GM12878 (cell line): ENCODE measurements around the gene KCTD16. TPM values are rescaled to one million over a fixed set of nuclear protein-coding genes. Genes with fewer than 3 reads are reported as not detected.

Source experiments
- ATAC-seq: fragments of 200-7000 bp; cut with Tn5 transposase; 3 replicates; pipeline ENCODE4 v1.9.1; 2020; ENCODE audit warnings: mild to moderate bottlenecking, moderate library complexity
- BruUV-seq: library from RNA; stranded (reverse); fragments of 400-500 nt; replicated peaks from 2 replicates; lab custom pipeline; 2021; lab: Mats Ljungman, UMichigan
- CTCF ChIA-PET: fragments of 300-600 bp; sonication (Branson Sonifier 250); formaldehyde crosslinking; extraction: SDS; loops from one replicate; lab custom pipeline; 2021; ENCODE audit warnings: inconsistent platforms; lab: Yijun Ruan, JAX
- POLR2A ChIA-PET: fragments of 350-600 bp; formaldehyde crosslinking; extraction: SDS; loops from one replicate; lab custom pipeline; 2021; ENCODE audit warnings: inconsistent platforms; lab: Charles Lee
- RAD21 ChIA-PET: fragments of 300-600 bp; sonication (Branson Sonifier 250); formaldehyde crosslinking; loops from one replicate; lab custom pipeline; 2023; ENCODE audit warnings: antibody characterized with exemption; ENCODE audit not compliant: unreplicated experiment; lab: Charles Lee
- SMC1A ChIA-PET: fragments of 300-600 bp; sonication (Branson Sonifier 250); formaldehyde crosslinking; loops from one replicate; lab custom pipeline; 2023; ENCODE audit not compliant: unreplicated experiment, uncharacterized antibody; lab: Charles Lee
- DNase-seq: peaks from one replicate; pipeline ENCODE4 v3.0.0-alpha.2; 2011; ENCODE audit warnings: low read depth, low spot score
- FAIRE-seq: peaks from 3 replicates; lab custom pipeline; 2011; peaks lifted over from hg19 to GRCh38; lab: Jason Lieb, UNC
- H2AFZ ChIP-seq: 2 replicates; pipeline ENCODE4 v1.6.0; 2011; ENCODE audit warnings: low read depth, low read length, control low read depth; ENCODE audit not compliant: control insufficient read depth
- H3K27ac ChIP-seq: 2 replicates; pipeline ENCODE4 v1.5.1; 2011; ENCODE audit warnings: control low read depth; ENCODE audit not compliant: control insufficient read depth, insufficient read depth
- H3K27me3 ChIP-seq, 2 experiments: replicated peaks in 1 of 2; 2 replicates each; pipeline versions ENCODE4 v1.6.0 to v1.6.1; 2011; ENCODE audit warnings: low read length in 1 of 2; ENCODE audit not compliant: control insufficient read depth in 2 of 2, insufficient read depth in 2 of 2
- H3K36me3 ChIP-seq, 2 experiments: 2 replicates each; pipeline ENCODE4 v1.5.1; 2011; ENCODE audit warnings: low read length in 1 of 2; ENCODE audit not compliant: control insufficient read depth in 2 of 2, insufficient read depth in 2 of 2
- H3K4me1 ChIP-seq: 2 replicates; pipeline ENCODE4 v1.6.1; 2011; ENCODE audit warnings: mild to moderate bottlenecking, low read length, moderate library complexity, mixed read lengths; ENCODE audit not compliant: control insufficient read depth, insufficient read depth
- H3K4me2 ChIP-seq: 2 replicates; pipeline ENCODE4 v1.6.0; 2011; ENCODE audit warnings: control low read depth; ENCODE audit not compliant: control insufficient read depth, insufficient read depth
- H3K4me3 ChIP-seq: fragments of 200-600 bp; sonication (generic); 2 replicates; pipeline ENCODE4 v1.5.1; 2016
- H3K79me2 ChIP-seq: 2 replicates; pipeline ENCODE4 v1.6.0; 2011; ENCODE audit warnings: low read length; ENCODE audit not compliant: control insufficient read depth, insufficient read depth
- H3K9ac ChIP-seq: 2 replicates; pipeline ENCODE4 v1.8.0; 2011; ENCODE audit warnings: low read length, control low read depth, mixed read lengths; ENCODE audit not compliant: control insufficient read depth, insufficient read depth
- H3K9me3 ChIP-seq: replicated peaks from 3 replicates; pipeline ENCODE4 v1.5.1; 2011; ENCODE audit warnings: mild to moderate bottlenecking, low read length; ENCODE audit not compliant: control insufficient read depth, insufficient read depth
- H4K20me1 ChIP-seq: 2 replicates; pipeline ENCODE4 v1.6.0; 2011; ENCODE audit not compliant: control insufficient read depth, insufficient read depth
- BHLHE40 ChIP-seq, 2 experiments: fragments of 450-650 bp in 1 of 2; IDR thresholded peaks; 2 replicates each; pipeline ENCODE4 v1.6.1; 2011 to 2017; ENCODE audit warnings: low read depth in 2 of 2, borderline replicate concordance in 1 of 2, improper control_type of control experiment in 1 of 2, low read length in 1 of 2, mild to moderate bottlenecking in 1 of 2
- BMI1 ChIP-seq: fragments of 450-650 bp; IDR thresholded peaks from 2 replicates; pipeline ENCODE4 v1.6.1; 2016; ENCODE audit warnings: mild to moderate bottlenecking, moderate library complexity, borderline replicate concordance
- CHD1 ChIP-seq: IDR thresholded peaks from 2 replicates; pipeline ENCODE4 v1.6.1; 2012; ENCODE audit warnings: low read depth, low read length, improper control_type of control experiment
- KAT2A ChIP-seq: conservative IDR thresholded peaks from 2 replicates; pipeline ENCODE4 v1.6.1; 2011; ENCODE audit warnings: low read depth, low read length; ENCODE audit not compliant: control insufficient read depth
- MYB ChIP-seq: fragments of 150-350 bp; IDR thresholded peaks from 2 replicates; pipeline ENCODE4 v1.6.1; 2014; ENCODE audit warnings: mild to moderate bottlenecking, low read depth, low read length, borderline replicate concordance
- NBN ChIP-seq: fragments of 450-650 bp; IDR thresholded peaks from 2 replicates; pipeline ENCODE4 v1.6.1; 2016
- SREBF2 ChIP-seq: IDR thresholded peaks from 2 replicates; pipeline ENCODE4 v1.6.1; 2012; ENCODE audit warnings: mild to moderate bottlenecking, low read length
- TARDBP ChIP-seq: IDR thresholded peaks from 2 replicates; pipeline ENCODE4 v1.6.1; 2016; ENCODE audit warnings: borderline replicate concordance
- ZSCAN29 ChIP-seq: fragments of 450-650 bp; IDR thresholded peaks from 2 replicates; pipeline ENCODE4 v1.6.1; 2017; ENCODE audit warnings: mild to moderate bottlenecking, moderate library complexity
- WGBS: methylation state at CpG from one replicate; pipeline ENCODE4 v1.1.6; 2016; ENCODE audit warnings: low lambda C conversion rate; ENCODE audit not compliant: insufficient replicate concordance, insufficient coverage; ENCODE audit errors: missing lambda C conversion rate; 5-methylcytosine and 5-hydroxymethylcytosine counted together
- in situ Hi-C: fragments of 300-500 bp; cut with MboI; formaldehyde crosslinking; loops from 9 replicates; pipeline ENCODE4 v1.14.3; 2018; ENCODE audit warnings: mixed read lengths
- intact Hi-C: fragments of 100-400 bp; cut with micrococcal nuclease; formaldehyde crosslinking; loops from one replicate; pipeline ENCODE4 v1.14.2; 2022; ENCODE audit not compliant: unreplicated experiment
- polyA plus RNA-seq, 11 experiments: library from polyadenylated mRNA; depleted of rRNA in 4 of 11; unstranded in 6 of 11; stranded (reverse) in 5 of 11; fragments of >200 nt; fragmentation: Nextera tagmentation in 4 of 11; fragmentation: Illumina TruSeq in 1 of 11; extraction: Ambion mirVana in 4 of 11; extraction: Trizol in 1 of 11; gene quantifications; 1 replicate in 1 of 11; 2 replicates in 10 of 11; pipeline versions ENCODE4 v1.2.1 to v1.2.3, GENCODE V29; 2011 to 2016; ENCODE audit warnings: inconsistent platforms in 2 of 11, missing spikeins in 2 of 11, low read depth in 1 of 11
- total RNA-seq, 4 experiments: library from RNA; depleted of rRNA in 3 of 4; stranded (reverse); fragments of >200 nt in 3 of 4; fragmentation: Illumina TruSeq in 1 of 4; extraction: Trizol in 1 of 4; gene quantifications; 2 replicates each; pipeline versions ENCODE4 v1.2.1 to v1.2.3, GENCODE V29; 2013 to 2021
- TF ChIP-seq, protein P1 (sequence below): IDR thresholded peaks from 2 replicates; pipeline ENCODE4 v1.6.1; 2012; ENCODE audit warnings: low read depth, low read length, improper control_type of control experiment
- TF ChIP-seq, protein P2 (sequence below): fragments of 450-650 bp; IDR thresholded peaks from 2 replicates; pipeline ENCODE4 v1.6.1; 2017; ENCODE audit warnings: mild to moderate bottlenecking, moderate library complexity
- TF ChIP-seq, protein P3 (sequence below): fragments of 450-650 bp; IDR thresholded peaks from 2 replicates; pipeline ENCODE4 v1.6.1; 2017; ENCODE audit warnings: borderline replicate concordance
- TF ChIP-seq, protein P4 (sequence below): fragments of 450-650 bp; IDR thresholded peaks from 2 replicates; pipeline ENCODE4 v1.6.1; 2017; ENCODE audit warnings: low read depth, mild to moderate bottlenecking, moderate library complexity

Gene KCTD16
- total and polyA plus RNA-seq, 10 of the 15 experiments (the other 5 are each of a cell fraction or from before 2014, with no cell fraction given), result 0.03 to 0.10 (median 0.06) TPM; not detected in 3

DNA sequence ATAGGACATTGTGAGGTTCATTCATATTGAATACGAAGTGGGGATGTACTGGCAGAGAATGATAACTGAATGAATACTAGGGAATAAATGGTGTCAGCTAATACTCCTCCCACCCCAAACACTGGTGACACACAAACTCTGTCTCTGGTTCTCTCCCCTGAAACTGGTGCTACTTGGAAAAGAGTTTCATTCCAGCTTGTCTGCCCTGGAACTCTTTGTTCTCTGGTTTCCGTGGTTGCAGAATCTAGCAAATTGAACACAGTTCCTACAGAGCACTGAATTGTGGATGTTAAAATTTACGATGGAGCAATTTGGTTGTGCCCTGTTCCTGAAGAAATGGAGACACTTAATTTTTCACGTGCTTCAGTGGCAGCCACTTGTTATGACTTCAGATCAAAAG, 181.7 kb downstream of the KCTD16 start:
- ChIA-PET SMC1A (no interaction called here), POLR2A (no interaction called here), RAD21 (no interaction called here), CTCF (no interaction called here)
- Histone ChIP-seq H4K20me1 (no peaks in the 10 kb centered on the region), H2AFZ (no peak overlapping the region), H3K27me3 (no peaks in the 10 kb centered on the region), H3K36me3 (no peaks in the 10 kb centered on the region), H3K4me1 (no peaks in the 10 kb centered on the region), H3K79me2 (no peaks in the 10 kb centered on the region), H3K4me2 (no peak overlapping the region), H3K4me3 (no peak overlapping the region), H3K27ac (no peak overlapping the region), H3K9me3 (no peaks in the 10 kb centered on the region), H3K9ac (no peak overlapping the region)
- no peak for DNase-seq
- WGBS, result 38% methylated on average over 4 of the region's 4 CpGs
- BruUV-seq, result no TSS peak
- no peak for FAIRE-seq
- ATAC-seq, result no peak
- intact Hi-C loops, result no loop called here
- in situ Hi-C loops, result no loop called here
- TF ChIP-seq, protein P1, sequence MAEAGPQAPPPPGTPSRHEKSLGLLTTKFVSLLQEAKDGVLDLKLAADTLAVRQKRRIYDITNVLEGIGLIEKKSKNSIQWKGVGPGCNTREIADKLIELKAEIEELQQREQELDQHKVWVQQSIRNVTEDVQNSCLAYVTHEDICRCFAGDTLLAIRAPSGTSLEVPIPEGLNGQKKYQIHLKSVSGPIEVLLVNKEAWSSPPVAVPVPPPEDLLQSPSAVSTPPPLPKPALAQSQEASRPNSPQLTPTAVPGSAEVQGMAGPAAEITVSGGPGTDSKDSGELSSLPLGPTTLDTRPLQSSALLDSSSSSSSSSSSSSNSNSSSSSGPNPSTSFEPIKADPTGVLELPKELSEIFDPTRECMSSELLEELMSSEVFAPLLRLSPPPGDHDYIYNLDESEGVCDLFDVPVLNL, result no peak
- TF ChIP-seq BMI1 (no peak), KAT2A (no peak), MYB (no peak), NBN (no peak), SREBF2 (no peak), ZSCAN29 (no peak), BHLHE40 (IDR thresholded peaks at IDR 0.05; ENCODE audit: borderline replicate concordance in 1 of 2, low read depth in 2 of 2, low read length in 1 of 2) (no peak), TARDBP (no peak), CHD1 (no peak)
- TF ChIP-seq, protein P2, sequence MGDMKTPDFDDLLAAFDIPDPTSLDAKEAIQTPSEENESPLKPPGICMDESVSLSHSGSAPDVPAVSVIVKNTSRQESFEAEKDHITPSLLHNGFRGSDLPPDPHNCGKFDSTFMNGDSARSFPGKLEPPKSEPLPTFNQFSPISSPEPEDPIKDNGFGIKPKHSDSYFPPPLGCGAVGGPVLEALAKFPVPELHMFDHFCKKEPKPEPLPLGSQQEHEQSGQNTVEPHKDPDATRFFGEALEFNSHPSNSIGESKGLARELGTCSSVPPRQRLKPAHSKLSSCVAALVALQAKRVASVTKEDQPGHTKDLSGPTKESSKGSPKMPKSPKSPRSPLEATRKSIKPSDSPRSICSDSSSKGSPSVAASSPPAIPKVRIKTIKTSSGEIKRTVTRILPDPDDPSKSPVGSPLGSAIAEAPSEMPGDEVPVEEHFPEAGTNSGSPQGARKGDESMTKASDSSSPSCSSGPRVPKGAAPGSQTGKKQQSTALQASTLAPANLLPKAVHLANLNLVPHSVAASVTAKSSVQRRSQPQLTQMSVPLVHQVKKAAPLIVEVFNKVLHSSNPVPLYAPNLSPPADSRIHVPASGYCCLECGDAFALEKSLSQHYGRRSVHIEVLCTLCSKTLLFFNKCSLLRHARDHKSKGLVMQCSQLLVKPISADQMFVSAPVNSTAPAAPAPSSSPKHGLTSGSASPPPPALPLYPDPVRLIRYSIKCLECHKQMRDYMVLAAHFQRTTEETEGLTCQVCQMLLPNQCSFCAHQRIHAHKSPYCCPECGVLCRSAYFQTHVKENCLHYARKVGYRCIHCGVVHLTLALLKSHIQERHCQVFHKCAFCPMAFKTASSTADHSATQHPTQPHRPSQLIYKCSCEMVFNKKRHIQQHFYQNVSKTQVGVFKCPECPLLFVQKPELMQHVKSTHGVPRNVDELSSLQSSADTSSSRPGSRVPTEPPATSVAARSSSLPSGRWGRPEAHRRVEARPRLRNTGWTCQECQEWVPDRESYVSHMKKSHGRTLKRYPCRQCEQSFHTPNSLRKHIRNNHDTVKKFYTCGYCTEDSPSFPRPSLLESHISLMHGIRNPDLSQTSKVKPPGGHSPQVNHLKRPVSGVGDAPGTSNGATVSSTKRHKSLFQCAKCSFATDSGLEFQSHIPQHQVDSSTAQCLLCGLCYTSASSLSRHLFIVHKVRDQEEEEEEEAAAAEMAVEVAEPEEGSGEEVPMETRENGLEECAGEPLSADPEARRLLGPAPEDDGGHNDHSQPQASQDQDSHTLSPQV, result no peak
- TF ChIP-seq, protein P3, sequence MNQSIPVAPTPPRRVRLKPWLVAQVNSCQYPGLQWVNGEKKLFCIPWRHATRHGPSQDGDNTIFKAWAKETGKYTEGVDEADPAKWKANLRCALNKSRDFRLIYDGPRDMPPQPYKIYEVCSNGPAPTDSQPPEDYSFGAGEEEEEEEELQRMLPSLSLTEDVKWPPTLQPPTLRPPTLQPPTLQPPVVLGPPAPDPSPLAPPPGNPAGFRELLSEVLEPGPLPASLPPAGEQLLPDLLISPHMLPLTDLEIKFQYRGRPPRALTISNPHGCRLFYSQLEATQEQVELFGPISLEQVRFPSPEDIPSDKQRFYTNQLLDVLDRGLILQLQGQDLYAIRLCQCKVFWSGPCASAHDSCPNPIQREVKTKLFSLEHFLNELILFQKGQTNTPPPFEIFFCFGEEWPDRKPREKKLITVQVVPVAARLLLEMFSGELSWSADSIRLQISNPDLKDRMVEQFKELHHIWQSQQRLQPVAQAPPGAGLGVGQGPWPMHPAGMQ, result no peak
- TF ChIP-seq, protein P4, sequence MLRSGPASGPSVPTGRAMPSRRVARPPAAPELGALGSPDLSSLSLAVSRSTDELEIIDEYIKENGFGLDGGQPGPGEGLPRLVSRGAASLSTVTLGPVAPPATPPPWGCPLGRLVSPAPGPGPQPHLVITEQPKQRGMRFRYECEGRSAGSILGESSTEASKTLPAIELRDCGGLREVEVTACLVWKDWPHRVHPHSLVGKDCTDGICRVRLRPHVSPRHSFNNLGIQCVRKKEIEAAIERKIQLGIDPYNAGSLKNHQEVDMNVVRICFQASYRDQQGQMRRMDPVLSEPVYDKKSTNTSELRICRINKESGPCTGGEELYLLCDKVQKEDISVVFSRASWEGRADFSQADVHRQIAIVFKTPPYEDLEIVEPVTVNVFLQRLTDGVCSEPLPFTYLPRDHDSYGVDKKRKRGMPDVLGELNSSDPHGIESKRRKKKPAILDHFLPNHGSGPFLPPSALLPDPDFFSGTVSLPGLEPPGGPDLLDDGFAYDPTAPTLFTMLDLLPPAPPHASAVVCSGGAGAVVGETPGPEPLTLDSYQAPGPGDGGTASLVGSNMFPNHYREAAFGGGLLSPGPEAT, result no peak
